ENCODE data around the gene ATP11A. TPM values are rescaled to one million over a fixed set of nuclear protein-coding genes. Genes with fewer than 3 reads are reported as not detected.

Gene ATP11A
- total and polyA plus RNA-seq, 8 donors: 9.3 to 51.0 (median 30.5) TPM

DNA sequence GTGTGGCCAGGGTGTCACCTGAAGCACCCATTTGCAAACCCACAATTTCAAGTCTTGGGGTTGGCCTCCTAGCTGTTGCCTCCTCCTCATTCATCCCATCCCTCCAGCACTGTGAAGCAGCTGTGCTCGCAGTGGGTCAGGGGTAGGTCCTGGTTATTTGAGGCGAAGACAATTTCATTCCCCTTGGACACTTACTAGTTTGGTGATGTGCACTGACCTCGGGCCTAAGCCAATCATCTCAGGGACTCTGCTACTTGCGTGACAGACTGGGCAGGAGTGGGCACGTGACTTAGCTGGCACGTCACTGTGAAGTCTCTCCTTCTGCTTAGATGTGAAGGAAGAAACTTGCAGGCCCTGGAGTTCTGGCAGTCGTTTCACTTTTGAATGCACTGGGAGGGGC, 3.5 kb upstream of the ATP11A start:
- Histone ChIP-seq H3K36me3 (no peaks in the 10 kb centered on the region), H3K4me3 (no peak overlapping the region), H3K27ac (peak overlapping the region in 2 of 4 donors; percentile 68 to 76), H3K4me1 (peaks cover 0 to 3% (median 0%) of the 10 kb centered on the region in 3 donors), H3K27me3 (no peaks in the 10 kb centered on the region), H3K9me3 (no peaks in the 10 kb centered on the region)
- ATAC-seq (no peak), DNase-seq (no peak), FAIRE-seq (no peak)
- TF ChIP-seq, protein P1, sequence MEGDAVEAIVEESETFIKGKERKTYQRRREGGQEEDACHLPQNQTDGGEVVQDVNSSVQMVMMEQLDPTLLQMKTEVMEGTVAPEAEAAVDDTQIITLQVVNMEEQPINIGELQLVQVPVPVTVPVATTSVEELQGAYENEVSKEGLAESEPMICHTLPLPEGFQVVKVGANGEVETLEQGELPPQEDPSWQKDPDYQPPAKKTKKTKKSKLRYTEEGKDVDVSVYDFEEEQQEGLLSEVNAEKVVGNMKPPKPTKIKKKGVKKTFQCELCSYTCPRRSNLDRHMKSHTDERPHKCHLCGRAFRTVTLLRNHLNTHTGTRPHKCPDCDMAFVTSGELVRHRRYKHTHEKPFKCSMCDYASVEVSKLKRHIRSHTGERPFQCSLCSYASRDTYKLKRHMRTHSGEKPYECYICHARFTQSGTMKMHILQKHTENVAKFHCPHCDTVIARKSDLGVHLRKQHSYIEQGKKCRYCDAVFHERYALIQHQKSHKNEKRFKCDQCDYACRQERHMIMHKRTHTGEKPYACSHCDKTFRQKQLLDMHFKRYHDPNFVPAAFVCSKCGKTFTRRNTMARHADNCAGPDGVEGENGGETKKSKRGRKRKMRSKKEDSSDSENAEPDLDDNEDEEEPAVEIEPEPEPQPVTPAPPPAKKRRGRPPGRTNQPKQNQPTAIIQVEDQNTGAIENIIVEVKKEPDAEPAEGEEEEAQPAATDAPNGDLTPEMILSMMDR (IDR thresholded peaks at IDR 0.05): no peak
- intact Hi-C loops (cut with DNase I): no loop called here
- WGBS, 2 donors: 71 to 73% methylated on average over 7 of the region's 7 CpGs

DNA sequence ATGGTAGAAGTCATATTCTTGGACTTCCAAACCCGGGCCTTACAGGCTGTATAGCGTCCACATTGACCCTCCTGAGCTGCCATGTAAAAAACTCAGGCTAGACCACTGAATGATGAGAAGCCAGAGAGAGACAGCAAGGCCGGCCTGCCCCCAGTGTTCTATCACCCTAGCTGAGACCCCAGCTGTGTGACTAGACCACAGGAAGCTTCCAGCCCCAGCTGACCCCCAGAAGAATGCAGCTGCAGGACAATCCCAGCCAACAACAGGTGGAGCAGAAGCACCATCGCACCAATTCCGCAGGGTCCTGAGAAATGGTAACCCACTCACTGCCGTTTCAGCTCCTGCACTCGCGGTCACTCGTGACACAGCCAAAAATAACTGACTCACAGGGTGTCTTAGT, 2.9 kb upstream of the ATP11A start:
- TF ChIP-seq, protein P1 (IDR thresholded peaks at IDR 0.05): no peak
- ATAC-seq: no peak

DNA sequence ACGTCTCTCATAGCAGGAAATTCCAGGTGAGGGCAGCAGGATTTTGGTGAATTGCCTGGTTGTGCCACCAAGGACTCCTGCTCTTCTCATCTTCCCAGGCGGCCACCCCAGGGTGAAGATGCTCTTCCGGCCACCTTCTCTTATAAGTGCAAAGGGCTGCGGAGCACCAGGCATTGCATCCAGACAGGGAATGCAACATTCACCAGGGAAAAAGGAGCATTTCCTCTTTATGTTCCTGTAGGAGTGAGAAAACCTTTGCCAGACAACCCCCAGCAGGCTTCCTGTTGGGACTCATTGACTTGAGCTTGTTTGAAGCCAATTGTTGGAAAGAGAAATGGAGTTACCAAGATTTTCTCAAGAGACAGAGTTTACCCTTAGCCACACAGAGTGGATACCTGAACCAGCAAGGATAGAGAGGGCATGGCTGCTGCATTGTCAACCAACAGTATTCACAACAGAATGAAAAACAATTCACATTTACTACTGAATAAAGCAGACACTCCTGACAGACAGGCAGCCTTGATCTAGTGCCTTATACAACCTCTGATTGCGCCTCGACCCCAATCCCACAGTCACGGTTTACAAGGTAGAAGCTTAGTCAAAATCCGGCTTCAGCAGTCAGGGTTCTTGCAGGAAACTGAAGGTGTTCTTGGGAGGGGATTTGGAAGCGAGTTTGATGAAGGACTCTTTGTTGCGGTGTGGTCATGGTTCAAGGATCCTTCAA, 1.8 kb upstream of the ATP11A start:
- Histone ChIP-seq H3K4me1 (peaks cover 5 to 18% (median 8%) of the 10 kb centered on the region in 3 donors), H3K36me3 (no peaks in the 10 kb centered on the region), H3K27me3 (no peaks in the 10 kb centered on the region), H3K4me3 (no peak overlapping the region), H3K9me3 (no peaks in the 10 kb centered on the region), H3K27ac (peak overlapping the region in 1 of 4 donors; percentile 95)
- no peak for FAIRE-seq
- ATAC-seq: no peak
- intact Hi-C loops (cut with DNase I): no loop called here
- 91 to 95% methylated on average over 10 of the region's 10 CpGs for WGBS, 2 donors
- TF ChIP-seq, protein P1 (IDR thresholded peaks at IDR 0.05): no peak
- DNase-seq: no peak

More for the DNA sequence above, 2.9 kb upstream of the ATP11A start:
- H3K4me3 ChIP-seq: no peak overlapping the region
- intact Hi-C loops (cut with DNase I): no loop called here
- DNase-seq (no peak), FAIRE-seq (no peak)
- no peaks in the 10 kb centered on the region for H3K9me3 ChIP-seq
- H3K27me3 ChIP-seq: no peaks in the 10 kb centered on the region
- no peak overlapping the region for H3K27ac ChIP-seq
- H3K4me1 ChIP-seq: peaks cover 3 to 8% (median 4%) of the 10 kb centered on the region in 3 donors
- H3K36me3 ChIP-seq: no peaks in the 10 kb centered on the region
- WGBS, 2 donors: 91 to 95% methylated on average over 9 of the region's 9 CpGs

DNA sequence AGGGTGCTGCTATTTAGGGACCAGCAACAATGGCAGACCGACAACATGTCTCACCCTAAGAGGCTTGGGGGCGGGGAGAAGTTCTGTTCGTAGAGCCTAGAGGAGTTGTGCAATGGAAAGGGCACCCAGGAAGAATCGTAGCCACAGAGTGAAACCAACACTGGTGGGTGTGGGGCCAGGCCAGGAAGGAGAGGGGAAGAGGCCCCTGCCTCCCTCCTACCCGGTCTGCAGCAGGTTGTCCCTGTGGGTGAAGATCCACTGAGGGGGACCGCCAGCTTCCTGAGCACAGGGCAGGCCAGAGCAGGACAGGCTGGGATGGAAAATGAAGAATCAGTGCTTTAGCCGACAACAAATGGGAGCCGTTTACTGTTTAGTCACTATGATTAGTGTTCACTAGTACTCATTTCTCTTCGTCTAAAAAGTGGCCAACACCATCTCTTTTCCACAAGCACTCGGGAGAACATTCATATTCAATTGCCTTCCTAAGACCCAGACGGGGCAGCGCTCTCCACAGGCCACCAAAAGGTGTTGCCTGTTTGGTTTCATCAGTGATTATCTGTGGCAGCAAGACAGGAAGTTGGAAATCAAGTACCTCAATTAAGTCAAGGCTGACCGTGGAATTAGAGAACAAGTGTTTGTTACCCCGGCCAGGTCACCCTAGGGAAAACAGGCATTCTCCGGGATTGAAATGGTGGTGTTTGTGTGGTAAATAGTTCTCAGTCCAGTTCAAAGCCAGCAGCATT, 1.1 kb upstream of the ATP11A start:
- TF ChIP-seq, protein P1 (IDR thresholded peaks at IDR 0.05): no peak
- Histone ChIP-seq H3K9me3 (no peaks in the 10 kb centered on the region), H3K27me3 (no peaks in the 10 kb centered on the region), H3K36me3 (no peaks in the 10 kb centered on the region), H3K4me1 (peaks cover 5 to 18% (median 8%) of the 10 kb centered on the region in 3 donors), H3K27ac (peak overlapping the region; percentile 92 to 96 (median 94)), H3K4me3 (peak overlapping the region in 3 of 4 donors; percentile 83 to 97 (median 94))
- FAIRE-seq (no peak), DNase-seq (no peak), ATAC-seq (no peak)
- intact Hi-C loops (cut with DNase I): no loop called here
- 49 to 51% methylated on average over 15 of the region's 15 CpGs for WGBS, 2 donors

Data from pancreas (tissue), 10 donors.